Stimulated activated naive CD4-positive, alpha-beta T cell (primary cell): ENCODE measurements around the gene USH1C.
A peak's percentile ranks its signal among the peaks of the same experiment; 100 is the strongest.

Experiments used
- DNase-seq, 6 experiments: peaks; one replicate each; lab custom pipeline; 2025; lab: John Stamatoyannopoulos, UW

USH1C gene

GRCh38 chr11:17504330-17505107 lies 39.7 kb downstream of the USH1C start:
- DNase-seq, result peak; percentile 58 to 78 (median 70)

GRCh38 chr11:17502630-17503029 lies 41.6 kb downstream of the USH1C start:
- no peak for DNase-seq

GRCh38 chr11:17500673-17501072 lies 43.5 kb downstream of the USH1C start:
- DNase-seq, result no peak

- DNase-seq, result no peak
These were observed 45.7 kb downstream of the USH1C start for GRCh38 chr11:17498475-17498874.

GRCh38 chr11:17498058-17498457 lies 46.2 kb downstream of the USH1C start:
- no peak for DNase-seq

- no peak for DNase-seq
These were observed 47.8 kb downstream of the USH1C start for GRCh38 chr11:17496406-17496805.

- no peak for DNase-seq
These were observed 50.2 kb downstream of the USH1C start for GRCh38 chr11:17494019-17494418.

- no peak for DNase-seq
These were observed 53.3 kb downstream of the USH1C start for GRCh38 chr11:17490938-17491337.

GRCh38 chr11:17490232-17490631 lies 54.0 kb downstream of the USH1C start:
- no peak for DNase-seq

GRCh38 chr11:17489751-17490150 lies 54.5 kb downstream of the USH1C start:
- DNase-seq, result no peak

- no peak for DNase-seq
These were observed 55.7 kb downstream of the USH1C start for GRCh38 chr11:17488563-17488962.

GRCh38 chr11:17486646-17487045 lies 57.6 kb downstream of the USH1C start:
- no peak for DNase-seq

- no peak for DNase-seq
These were observed 60.7 kb downstream of the USH1C start for GRCh38 chr11:17483505-17483904.

- DNase-seq, result no peak
These were observed 62.3 kb downstream of the USH1C start for GRCh38 chr11:17481905-17482304.

GRCh38 chr11:17479284-17480214 lies 64.7 kb downstream of the USH1C start:
- DNase-seq, result no peak

GRCh38 chr11:17478070-17478469 lies 66.1 kb downstream of the USH1C start:
- no peak for DNase-seq

- no peak for DNase-seq
These were observed 66.9 kb downstream of the USH1C start for GRCh38 chr11:17477361-17477760.

GRCh38 chr11:17477084-17477333 lies 67.2 kb downstream of the USH1C start:
- no peak for DNase-seq

- DNase-seq, result no peak
These were observed 67.7 kb downstream of the USH1C start, which contains the start of gene ABCC8 for GRCh38 chr11:17476317-17477083. TSS of gene ABCC8 (minus strand) at chr11:17476845. CDS start at chr11:17476776, 69 bp downstream.

GRCh38 chr11:17475666-17476316 lies 68.4 kb downstream of the USH1C start:
- no peak for DNase-seq

GRCh38 chr11:17473071-17473744 lies 71.0 kb downstream of the USH1C start:
- no peak for DNase-seq
